HG02571 (cell line): ENCODE results near the gene BDKRB2.

Experiments used
- ATAC-seq: cut with Tn5 transposase; IDR thresholded peaks from one replicate; pipeline ENCODE4 v1.9.1; 2021; ENCODE audit warnings: mild to moderate bottlenecking, moderate library complexity; ENCODE audit not compliant: unreplicated experiment

Gene BDKRB2

GRCh38 chr14:96250485-96250884 is 45.8 kb downstream of the BDKRB2 start:
- no peak for ATAC-seq

GRCh38 chr14:96251656-96252155 is 47.1 kb downstream of the BDKRB2 start:
- ATAC-seq: no peak

- ATAC-seq: no peak
Measured at GRCh38 chr14:96252323-96252998, 47.8 kb downstream of the BDKRB2 start.

GRCh38 chr14:96252999-96253539 is 48.4 kb downstream of the BDKRB2 start:
- no peak for ATAC-seq

GRCh38 chr14:96254687-96255086 is 50.0 kb downstream of the BDKRB2 start:
- ATAC-seq: no peak

- no peak for ATAC-seq
Measured at GRCh38 chr14:96255501-96256366, 51.1 kb downstream of the BDKRB2 start, which contains the start of gene BDKRB1. Gene BDKRB1 (plus strand): TSS chr14:96256210. CDS start chr14:96263683, 7,473 bp downstream.

GRCh38 chr14:96256407-96256806 is 51.8 kb downstream of the BDKRB2 start:
- no peak for ATAC-seq

- no peak for ATAC-seq
Measured at GRCh38 chr14:96257056-96257455, 52.4 kb downstream of the BDKRB2 start.

GRCh38 chr14:96257900-96258299 is 53.3 kb downstream of the BDKRB2 start:
- no peak for ATAC-seq

GRCh38 chr14:96260341-96260821 is 55.7 kb downstream of the BDKRB2 start:
- no peak for ATAC-seq

GRCh38 chr14:96261053-96261452 is 56.4 kb downstream of the BDKRB2 start:
- ATAC-seq: no peak

- ATAC-seq: no peak
Measured at GRCh38 chr14:96261772-96262655, 57.4 kb downstream of the BDKRB2 start.

- no peak for ATAC-seq
Measured at GRCh38 chr14:96263347-96264199, 58.9 kb downstream of the BDKRB2 start.

- no peak for ATAC-seq
Measured at GRCh38 chr14:96264200-96264553, 59.5 kb downstream of the BDKRB2 start.

- ATAC-seq: no peak
Measured at GRCh38 chr14:96264853-96265252, 60.2 kb downstream of the BDKRB2 start.

GRCh38 chr14:96265383-96266095 is 60.9 kb downstream of the BDKRB2 start:
- no peak for ATAC-seq

GRCh38 chr14:96267336-96267735 is 62.7 kb downstream of the BDKRB2 start:
- no peak for ATAC-seq

GRCh38 chr14:96267916-96268315 is 63.3 kb downstream of the BDKRB2 start:
- no peak for ATAC-seq
